ENCODE data around the gene TTLL6. TPM values are rescaled to one million over a fixed set of nuclear protein-coding genes. Genes with fewer than 3 reads are reported as not detected.

TTLL6 gene
- total and polyA plus RNA-seq, 2 donors (not counting 3 experiments of a cell fraction or from before 2014, with no cell fraction given): not detected

GRCh38 chr17:48757524-48757961 lies 59.5 kb downstream of the TTLL6 start:
- Histone ChIP-seq H3K4me1 (ENCODE audit: control insufficient read depth, extremely low read depth, insufficient read depth, low read length) (peaks cover 18% of the 10 kb centered on the region), H3K27me3 (ENCODE audit: control insufficient read depth in 2 of 2, insufficient read depth in 2 of 2, low read length in 2 of 2) (peaks cover 39 to 40% of the 10 kb centered on the region in 2 experiments), H2AFZ (ENCODE audit: low read depth, low read length) (no peak overlapping the region), H3K9me1 (replicated peaks; ENCODE audit: control insufficient read depth, extremely low read depth, insufficient read depth, low read length) (no peaks in the 10 kb centered on the region), H3K9ac (replicated peaks; ENCODE audit: extremely low read depth, insufficient read depth, low read length) (no peak overlapping the region), H4K20me1 (replicated peaks; ENCODE audit: control insufficient read depth, extremely low read depth, insufficient read depth, low read length) (no peaks in the 10 kb centered on the region), H3K4me3 (replicated peaks in 1 of 3; ENCODE audit: insufficient read depth in 1 of 3, low read depth in 1 of 3, low read length in 3 of 3) (no peak overlapping the region), H3K27ac (ENCODE audit: insufficient read depth, low read depth, low read length) (no peak overlapping the region), H3K4me2 (ENCODE audit: insufficient read depth, low read length) (no peak overlapping the region), H3K36me3 (ENCODE audit: control insufficient read depth in 2 of 2, extremely low read depth in 1 of 2, insufficient read depth in 2 of 2, low read length in 2 of 2) (no peaks in the 10 kb centered on the region), H3K9me3 (replicated peaks; ENCODE audit: control insufficient read depth, insufficient read depth, low read length) (no peaks in the 10 kb centered on the region), H3K79me2 (ENCODE audit: control insufficient read depth, insufficient read depth, low read length) (no peaks in the 10 kb centered on the region)
- dilution Hi-C loops (cut with MboI; ENCODE audit: extremely low pct_ligation_motif_present, low sequenced_read_pairs): loop anchor here (25.0 kb wide), 1 partner anchor 95 kb away; no protein-coding TSS in a partner anchor
- intact Hi-C loops (cut with micrococcal nuclease): no loop called here
- BruUV-seq (replicated peaks): no TSS peak
- ChIA-PET POLR2A (interaction anchor here (0.5 kb wide), 1 partner anchor 793 kb away, joined by 7 read pairs; no protein-coding TSS in a partner anchor), CTCF (interaction anchor here (0.9 to 2.6 kb wide), 9 partner anchors 33 to 121 kb away, joined by 3 to 7 read pairs (median 4); no protein-coding TSS in a partner anchor)
- no peak for DNase-seq (ENCODE audit: low read depth, low spot score)
- no peak for FAIRE-seq
- TF ChIP-seq EZH2 (IDR thresholded peaks at IDR 0.05; ENCODE audit: borderline replicate concordance, low read depth, low read length, severe bottlenecking) (peak; percentile 8), FOS (IDR thresholded peaks at IDR 0.05; ENCODE audit: borderline replicate concordance, insufficient read depth, low read length) (no peak)

- Histone ChIP-seq H3K79me2 (ENCODE audit: control insufficient read depth, insufficient read depth, low read length) (no peaks in the 10 kb centered on the region), H3K4me2 (ENCODE audit: insufficient read depth, low read length) (no peak overlapping the region), H3K4me3 (replicated peaks in 1 of 3; ENCODE audit: insufficient read depth in 1 of 3, low read depth in 1 of 3, low read length in 3 of 3) (no peak overlapping the region), H3K9me3 (replicated peaks; ENCODE audit: control insufficient read depth, insufficient read depth, low read length) (no peaks in the 10 kb centered on the region), H3K27me3 (ENCODE audit: control insufficient read depth in 2 of 2, insufficient read depth in 2 of 2, low read length in 2 of 2) (peaks cover 41 to 42% of the 10 kb centered on the region in 2 experiments), H3K4me1 (ENCODE audit: control insufficient read depth, extremely low read depth, insufficient read depth, low read length) (peaks cover 18% of the 10 kb centered on the region), H2AFZ (ENCODE audit: low read depth, low read length) (no peak overlapping the region), H4K20me1 (replicated peaks; ENCODE audit: control insufficient read depth, extremely low read depth, insufficient read depth, low read length) (no peaks in the 10 kb centered on the region), H3K9me1 (replicated peaks; ENCODE audit: control insufficient read depth, extremely low read depth, insufficient read depth, low read length) (no peaks in the 10 kb centered on the region), H3K9ac (replicated peaks; ENCODE audit: extremely low read depth, insufficient read depth, low read length) (no peak overlapping the region), H3K27ac (ENCODE audit: insufficient read depth, low read depth, low read length) (no peak overlapping the region), H3K36me3 (ENCODE audit: control insufficient read depth in 2 of 2, extremely low read depth in 1 of 2, insufficient read depth in 2 of 2, low read length in 2 of 2) (no peaks in the 10 kb centered on the region)
- TF ChIP-seq POLR2AphosphoS5 (IDR thresholded peaks at IDR 0.05; ENCODE audit: insufficient read depth, low read depth, low read length) (no peak), FOS (IDR thresholded peaks at IDR 0.05; ENCODE audit: borderline replicate concordance, insufficient read depth, low read length) (no peak), CTCF (IDR thresholded peaks at IDR 0.05; ENCODE audit: extremely low read depth in 1 of 2, insufficient read depth in 1 of 2, low read depth in 1 of 2, low read length in 2 of 2) (no peak), EZH2 (IDR thresholded peaks at IDR 0.05; ENCODE audit: borderline replicate concordance, low read depth, low read length, severe bottlenecking) (no peak), MAX (IDR thresholded peaks at IDR 0.05; ENCODE audit: insufficient read depth, insufficient read length) (no peak), POLR2A (IDR thresholded peaks at IDR 0.05; ENCODE audit: low read depth, low read length) (no peak), JUN (IDR thresholded peaks at IDR 0.05; ENCODE audit: borderline replicate concordance, insufficient read depth, insufficient read length, low read depth) (no peak), MYC (IDR thresholded peaks at IDR 0.05; ENCODE audit: low read depth, low read length) (no peak), GATA2 (IDR thresholded peaks at IDR 0.05; ENCODE audit: insufficient read depth, insufficient read length, low read depth, low read length) (no peak)
- FAIRE-seq (no peak), DNase-seq (ENCODE audit: low read depth, low spot score) (peak; percentile 13)
- ChIA-PET POLR2A (no interaction called here), CTCF (interaction anchor here (0.5 to 2.6 kb wide), 5 partner anchors 32 to 378 kb away, joined by 3 to 7 read pairs (median 4); no protein-coding TSS in a partner anchor)
- intact Hi-C loops (cut with micrococcal nuclease): no loop called here
- dilution Hi-C loops (cut with MboI; ENCODE audit: extremely low pct_ligation_motif_present, low sequenced_read_pairs): loop anchor here (25.0 kb wide), 1 partner anchor 95 kb away; no protein-coding TSS in a partner anchor
- no TSS peak for BruUV-seq (replicated peaks)
Observed at GRCh38 chr17:48756830-48757251, 60.2 kb downstream of the TTLL6 start.
